CD4-positive, alpha-beta T cell (primary cell): Measurements from ENCODE around the gene CABCOCO1. TPM values are rescaled to one million over a fixed set of nuclear protein-coding genes. Genes with fewer than 3 reads are reported as not detected.

Experiments
- ATAC-seq: fragments of 200-7000 bp; cut with Tn5 transposase; one replicate; pipeline ENCODE4 v1.10.0; 2022; ENCODE audit warnings: mild to moderate bottlenecking; ENCODE audit not compliant: poor library complexity
- CTCF ChIA-PET: fragments of 350-600 bp; sonication (Branson Sonifier 250); formaldehyde crosslinking; loops from one replicate; lab custom pipeline; 2021; ENCODE audit warnings: antibody characterized with exemption, inconsistent platforms; lab: Charles Lee
- POLR2A ChIA-PET: fragments of 350-600 bp; sonication (Branson Sonifier 250); formaldehyde crosslinking; loops from one replicate; lab custom pipeline; 2021; ENCODE audit warnings: antibody characterized with exemption, inconsistent platforms; lab: Charles Lee
- DNase-seq, 14 experiments: peaks; one replicate each; pipeline ENCODE4 v3.0.0-alpha.2; 2013 to 2020; ENCODE audit warnings: mixed read lengths in 2 of 14
- H3K27ac ChIP-seq, 2 donors: one replicate each; pipeline versions ENCODE4 v1.5.1 to v1.7.0; 2013; ENCODE audit warnings: low read length in 2 of 2, low read depth in 1 of 2, mild to moderate bottlenecking in 1 of 2
- H3K27me3 ChIP-seq, 2 experiments: 1 replicate in 1 of 2; 2 replicates in 1 of 2; pipeline versions ENCODE4 v1.6.1 to v1.7.0; 2013; ENCODE audit warnings: low read length in 2 of 2, control low read depth in 1 of 2, mild to moderate bottlenecking in 1 of 2, moderate library complexity in 1 of 2; ENCODE audit not compliant: insufficient read depth in 2 of 2, control insufficient read depth in 1 of 2
- H3K36me3 ChIP-seq: one replicate; pipeline ENCODE4 v1.6.1; 2013; ENCODE audit warnings: low read length, control low read depth; ENCODE audit not compliant: insufficient read depth
- H3K4me1 ChIP-seq: one replicate; pipeline ENCODE4 v1.6.1; 2013; ENCODE audit warnings: low read length, control low read depth; ENCODE audit not compliant: insufficient read depth
- H3K4me3 ChIP-seq: one replicate; pipeline ENCODE4 v1.5.1; 2013; ENCODE audit warnings: mild to moderate bottlenecking, low read length, moderate library complexity
- H3K9me3 ChIP-seq, 2 experiments: 1 replicate in 1 of 2; 2 replicates in 1 of 2; pipeline versions ENCODE4 v1.6.1 to v1.7.0; 2013; ENCODE audit warnings: low read length in 2 of 2, mild to moderate bottlenecking in 2 of 2, control low read depth in 1 of 2, moderate library complexity in 1 of 2; ENCODE audit not compliant: control insufficient read depth in 1 of 2, insufficient read depth in 1 of 2
- H3K27ac Mint-ChIP-seq: one replicate; pipeline ENCODE4 v1.8.0; 2020; ENCODE audit warnings: mixed read lengths
- H3K27me3 Mint-ChIP-seq: one replicate; pipeline ENCODE4 v1.8.0; 2021; ENCODE audit warnings: mixed read lengths
- H3K36me3 Mint-ChIP-seq: one replicate; pipeline ENCODE4 v1.8.0; 2021; ENCODE audit warnings: low read depth, mixed read lengths
- H3K4me1 Mint-ChIP-seq: one replicate; pipeline ENCODE4 v1.8.0; 2021; ENCODE audit warnings: low read depth, mixed read lengths
- H3K4me3 Mint-ChIP-seq: one replicate; pipeline ENCODE4 v1.8.0; 2020; ENCODE audit warnings: mild to moderate bottlenecking, mixed read lengths
- H3K9me3 Mint-ChIP-seq: one replicate; pipeline ENCODE4 v1.8.0; 2020; ENCODE audit warnings: mixed read lengths
- CTCF ChIP-seq: fragments of 200-600 bp; IDR thresholded peaks from one replicate; pipeline ENCODE4 v1.8.0; 2022; ENCODE audit warnings: antibody characterized with exemption, mild to moderate bottlenecking
- intact Hi-C, 2 experiments: fragments of 100-400 bp; cut with DNase I in 1 of 2; cut with micrococcal nuclease in 1 of 2; formaldehyde crosslinking; loops; one replicate each; pipeline versions ENCODE4 v1.15.1 to v1.9.0; 2023 to 2025; cut with DNase I, micrococcal nuclease
- total RNA-seq, 174 experiments: library from RNA in 2 of 174; stranded (reverse) in 2 of 174; gene quantifications; one replicate each; pipeline ENCODE4 v1.2.3 and lab custom pipeline; 2021 to 2026

CABCOCO1 gene
- total RNA-seq, 2 experiments from 2014 or later = not detected

GRCh38 chr10:61780732-61781131, 118.0 kb downstream of the CABCOCO1 start:
- ChIA-PET POLR2A (no interaction called here), CTCF (no interaction called here)
- H3K9me3 ChIP-seq = no peaks in the 10 kb centered on the region
- DNase-seq (no peak), ATAC-seq (no peak)
- H3K27me3 Mint-ChIP-seq = no peaks in the 10 kb centered on the region
- H3K9me3 Mint-ChIP-seq = no peaks in the 10 kb centered on the region
- intact Hi-C loops = no loop called here
- no peak for TF ChIP-seq CTCF
- H3K4me3 Mint-ChIP-seq = no peak overlapping the region
- no peaks in the 10 kb centered on the region for H3K27me3 ChIP-seq
- H3K4me1 ChIP-seq = no peaks in the 10 kb centered on the region
- no peaks in the 10 kb centered on the region for H3K4me1 Mint-ChIP-seq
- H3K4me3 ChIP-seq = no peak overlapping the region
- no peaks in the 10 kb centered on the region for H3K36me3 ChIP-seq
- H3K36me3 Mint-ChIP-seq = no peaks in the 10 kb centered on the region
- H3K27ac ChIP-seq = no peak overlapping the region
- H3K27ac Mint-ChIP-seq = no peak overlapping the region

- POLR2A ChIA-PET = no interaction called here
- H3K27me3 Mint-ChIP-seq = no peaks in the 10 kb centered on the region
- H3K9me3 Mint-ChIP-seq = no peaks in the 10 kb centered on the region
- H3K27ac Mint-ChIP-seq = no peak overlapping the region
- H3K4me1 Mint-ChIP-seq = no peaks in the 10 kb centered on the region
- no peak overlapping the region for H3K27ac ChIP-seq
- H3K9me3 ChIP-seq = no peaks in the 10 kb centered on the region
- no peak for DNase-seq
- ATAC-seq = no peak
- TF ChIP-seq CTCF = no peak
- CTCF ChIA-PET = no interaction called here
- no peaks in the 10 kb centered on the region for H3K36me3 Mint-ChIP-seq
- no peaks in the 10 kb centered on the region for H3K4me1 ChIP-seq
- no peaks in the 10 kb centered on the region for H3K36me3 ChIP-seq
- H3K4me3 Mint-ChIP-seq = no peak overlapping the region
- H3K4me3 ChIP-seq = no peak overlapping the region
- intact Hi-C loops = no loop called here
- no peaks in the 10 kb centered on the region for H3K27me3 ChIP-seq
These were observed 119.3 kb downstream of the CABCOCO1 start for GRCh38 chr10:61781969-61782403.

GRCh38 chr10:61784354-61785133, 121.8 kb downstream of the CABCOCO1 start:
- intact Hi-C loops = no loop called here
- no peak overlapping the region for H3K4me3 Mint-ChIP-seq
- ATAC-seq (no peak), DNase-seq (no peak)
- no peaks in the 10 kb centered on the region for H3K9me3 Mint-ChIP-seq
- ChIA-PET POLR2A (no interaction called here), CTCF (no interaction called here)
- Histone ChIP-seq H3K36me3 (no peaks in the 10 kb centered on the region), H3K9me3 (no peaks in the 10 kb centered on the region), H3K4me1 (no peaks in the 10 kb centered on the region), H3K27me3 (no peaks in the 10 kb centered on the region), H3K4me3 (no peak overlapping the region), H3K27ac (no peak overlapping the region)
- no peaks in the 10 kb centered on the region for H3K4me1 Mint-ChIP-seq
- no peaks in the 10 kb centered on the region for H3K27me3 Mint-ChIP-seq
- H3K27ac Mint-ChIP-seq = no peak overlapping the region
- H3K36me3 Mint-ChIP-seq = no peaks in the 10 kb centered on the region
- no peak for TF ChIP-seq CTCF
